ENCODE measurements around the gene SCGB2B2.
"Not testable (repeated sequence)": the region's sequence is repeated elsewhere in the genome, so short reads cannot be mapped to it uniquely, and the experiment has no call there.

Gene SCGB2B2

GRCh38 chr19:34676697-34677385, at the start of gene SCGB2B2:
Gene SCGB2B2, minus strand, starts transcription at chr19:34677159. Its CDS starts 82,596 bp downstream, at chr19:34594563.
- peak; percentile 100 for DNase-seq

GRCh38 chr19:34725400-34725799, 48.4 kb upstream of the SCGB2B2 start:
- DNase-seq: no peak

GRCh38 chr19:34722353-34722752, 45.4 kb upstream of the SCGB2B2 start:
- no peak for DNase-seq

GRCh38 chr19:34715357-34715756, 38.4 kb upstream of the SCGB2B2 start:
- no peak for DNase-seq

GRCh38 chr19:34713262-34713637, 36.3 kb upstream of the SCGB2B2 start:
- DNase-seq: no peak

GRCh38 chr19:34712395-34713261, 35.7 kb upstream of the SCGB2B2 start:
- DNase-seq: peak; percentile 27

- DNase-seq: no peak
Observed at GRCh38 chr19:34711890-34712289, 34.9 kb upstream of the SCGB2B2 start.

GRCh38 chr19:34707661-34708060, 30.7 kb upstream of the SCGB2B2 start:
- DNase-seq: no peak

GRCh38 chr19:34692549-34692948, 15.6 kb upstream of the SCGB2B2 start:
- no peak for DNase-seq

- no peak for DNase-seq
Observed at GRCh38 chr19:34690372-34690771, 13.4 kb upstream of the SCGB2B2 start.

- DNase-seq: no peak
Observed at GRCh38 chr19:34688592-34688991, 11.6 kb upstream of the SCGB2B2 start.

GRCh38 chr19:34687348-34687747, 10.4 kb upstream of the SCGB2B2 start:
- DNase-seq: no peak

- DNase-seq: no peak
Observed at GRCh38 chr19:34686455-34686854, 9.5 kb upstream of the SCGB2B2 start.

GRCh38 chr19:34685266-34685665, 8.3 kb upstream of the SCGB2B2 start:
- not testable (repeated sequence) for DNase-seq

GRCh38 chr19:34681478-34681877, 4.5 kb upstream of the SCGB2B2 start:
- no peak for DNase-seq

- DNase-seq: no peak
Observed at GRCh38 chr19:34678421-34678820, 1.5 kb upstream of the SCGB2B2 start.

- no peak for DNase-seq
Observed at GRCh38 chr19:34678085-34678412, 1.1 kb upstream of the SCGB2B2 start.

- peak; percentile 100 for DNase-seq
Observed at GRCh38 chr19:34677386-34678084, 576 bp upstream of the SCGB2B2 start, which contains the start of gene ZNF302. Gene ZNF302, plus strand, starts transcription at chr19:34677678. Its CDS starts 1,127 bp downstream, at chr19:34678805.

GRCh38 chr19:34675919-34676318, 1.0 kb downstream of the SCGB2B2 start:
- no peak for DNase-seq

GRCh38 chr19:34675250-34675649, 1.7 kb downstream of the SCGB2B2 start:
- DNase-seq: no peak

GRCh38 chr19:34673590-34673989, 3.4 kb downstream of the SCGB2B2 start:
- no peak for DNase-seq

GRCh38 chr19:34671972-34672371, 5.0 kb downstream of the SCGB2B2 start:
- DNase-seq: no peak

GRCh38 chr19:34669305-34669704, 7.7 kb downstream of the SCGB2B2 start:
- no peak for DNase-seq

- not testable (repeated sequence) for DNase-seq
Observed at GRCh38 chr19:34668690-34669089, 8.3 kb downstream of the SCGB2B2 start.
